ENCODE results near the gene TMED10.

Gene TMED10

GRCh38 chr14:75201087-75201486 is 24.7 kb upstream of the TMED10 start:
- Histone ChIP-seq H3K4me3 (replicated peaks; ENCODE audit: low read depth, low read length) (no peak overlapping the region), H3K36me3 (ENCODE audit: control insufficient read depth, insufficient read depth, low read length) (no peaks in the 10 kb centered on the region), H3K27me3 (replicated peaks; ENCODE audit: control insufficient read depth, insufficient read depth, low read length) (no peaks in the 10 kb centered on the region)
- no peak for DNase-seq (ENCODE audit: extremely low read depth, insufficient read length)
- TF ChIP-seq CTCF (IDR thresholded peaks at IDR 0.05; ENCODE audit: insufficient read depth, low read length, poor library complexity, severe bottlenecking), result no peak

DNA sequence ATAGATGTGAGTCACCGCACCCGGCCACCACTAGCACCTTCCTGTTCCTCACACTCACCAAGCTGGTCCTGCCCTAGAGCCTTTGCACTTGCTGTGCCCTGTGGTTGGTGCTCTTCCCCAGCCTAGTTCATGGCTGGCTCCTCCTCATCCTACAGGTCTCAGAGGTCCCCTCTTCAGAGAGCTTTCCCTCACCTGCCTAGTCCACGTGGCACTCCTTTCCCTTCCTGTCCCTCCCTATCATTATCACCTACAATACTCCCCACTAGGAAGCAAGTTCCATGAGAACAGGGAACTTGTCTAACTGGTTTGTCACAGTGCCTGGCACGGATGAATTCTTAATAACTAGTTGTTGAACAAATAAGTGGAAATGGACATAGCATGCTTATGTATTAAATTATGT is 24.0 kb upstream of the TMED10 start:
- no peak for DNase-seq (ENCODE audit: extremely low read depth, insufficient read length)
- no peak overlapping the region for H3K4me3 ChIP-seq (replicated peaks; ENCODE audit: low read depth, low read length)
- no peaks in the 10 kb centered on the region for H3K36me3 ChIP-seq (ENCODE audit: control insufficient read depth, insufficient read depth, low read length)
- no peaks in the 10 kb centered on the region for H3K27me3 ChIP-seq (replicated peaks; ENCODE audit: control insufficient read depth, insufficient read depth, low read length)
- no peak for TF ChIP-seq CTCF (IDR thresholded peaks at IDR 0.05; ENCODE audit: insufficient read depth, low read length, poor library complexity, severe bottlenecking)

DNA sequence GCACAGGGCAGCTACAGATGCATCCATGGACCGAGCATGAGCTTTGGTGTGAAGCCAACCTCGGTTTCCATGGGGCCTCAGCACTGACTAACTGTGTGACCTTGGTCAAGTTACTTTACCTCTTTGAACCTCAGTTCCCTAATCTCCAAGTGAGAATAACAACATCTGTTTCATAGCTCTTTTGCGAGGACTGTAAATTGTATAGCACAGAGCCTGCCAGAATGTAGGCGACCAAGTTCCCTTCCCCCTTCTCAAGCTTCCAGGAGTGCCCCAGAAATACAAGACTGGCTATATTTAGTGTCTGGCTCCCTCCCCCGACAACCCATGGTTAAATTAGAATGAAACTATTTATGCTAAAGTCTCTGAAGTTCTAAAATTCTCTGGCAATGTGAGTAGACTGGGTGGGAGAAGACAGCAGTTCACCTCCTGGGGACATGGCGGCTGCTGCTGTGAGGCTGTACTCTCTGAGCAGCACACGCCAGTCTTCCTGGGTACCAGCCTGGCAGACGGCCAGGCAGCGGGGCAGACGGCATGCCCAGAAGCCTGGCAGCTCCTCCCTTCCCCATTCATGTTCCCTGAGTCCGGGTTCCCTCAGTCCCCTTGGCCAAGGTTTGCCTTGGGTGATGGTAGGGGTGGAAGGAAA is 22.0 kb upstream of the TMED10 start:
- H3K4me3 ChIP-seq (replicated peaks; ENCODE audit: low read depth, low read length), result no peak overlapping the region
- no peaks in the 10 kb centered on the region for H3K36me3 ChIP-seq (ENCODE audit: control insufficient read depth, insufficient read depth, low read length)

GRCh38 chr14:75197338-75197737 is 20.9 kb upstream of the TMED10 start:
- no peak for DNase-seq (ENCODE audit: extremely low read depth, insufficient read length)
- Histone ChIP-seq H3K4me3 (replicated peaks; ENCODE audit: low read depth, low read length) (no peak overlapping the region), H3K36me3 (ENCODE audit: control insufficient read depth, insufficient read depth, low read length) (no peaks in the 10 kb centered on the region), H3K27me3 (replicated peaks; ENCODE audit: control insufficient read depth, insufficient read depth, low read length) (no peaks in the 10 kb centered on the region)
- no peak for TF ChIP-seq CTCF (IDR thresholded peaks at IDR 0.05; ENCODE audit: insufficient read depth, low read length, poor library complexity, severe bottlenecking)

More for the DNA sequence above, 22.0 kb upstream of the TMED10 start:
- DNase-seq (ENCODE audit: extremely low read depth, insufficient read length), result no peak
- no peaks in the 10 kb centered on the region for H3K27me3 ChIP-seq (replicated peaks; ENCODE audit: control insufficient read depth, insufficient read depth, low read length)
- TF ChIP-seq CTCF (IDR thresholded peaks at IDR 0.05; ENCODE audit: insufficient read depth, low read length, poor library complexity, severe bottlenecking), result no peak

- no peaks in the 10 kb centered on the region for H3K36me3 ChIP-seq (ENCODE audit: control insufficient read depth, insufficient read depth, low read length)
- peak; percentile 22 for DNase-seq (ENCODE audit: extremely low read depth, insufficient read length)
- H3K27me3 ChIP-seq (replicated peaks; ENCODE audit: control insufficient read depth, insufficient read depth, low read length), result no peaks in the 10 kb centered on the region
- no peak for TF ChIP-seq CTCF (IDR thresholded peaks at IDR 0.05; ENCODE audit: insufficient read depth, low read length, poor library complexity, severe bottlenecking)
- H3K4me3 ChIP-seq (replicated peaks; ENCODE audit: low read depth, low read length), result no peak overlapping the region
Measured at GRCh38 chr14:75196468-75196867, 20.1 kb upstream of the TMED10 start.

GRCh38 chr14:75196064-75196463 is 19.7 kb upstream of the TMED10 start:
- Histone ChIP-seq H3K27me3 (replicated peaks; ENCODE audit: control insufficient read depth, insufficient read depth, low read length) (no peaks in the 10 kb centered on the region), H3K4me3 (replicated peaks; ENCODE audit: low read depth, low read length) (no peak overlapping the region), H3K36me3 (ENCODE audit: control insufficient read depth, insufficient read depth, low read length) (no peaks in the 10 kb centered on the region)
- TF ChIP-seq CTCF (IDR thresholded peaks at IDR 0.05; ENCODE audit: insufficient read depth, low read length, poor library complexity, severe bottlenecking), result no peak
- no peak for DNase-seq (ENCODE audit: extremely low read depth, insufficient read length)

Measured in GM06990 (cell line).